Stimulated activated naive CD8-positive, alpha-beta T cell treated with anti-CD3 and anti-CD28 coated beads, Interleukin-15, Interleukin-2, amounts not matched to agents 100 ng/mL and 50 ng/mL, for 24 hours (primary cell): Measurements from ENCODE around the gene SLC66A1.
"Not testable (repeated sequence)": the region's sequence is repeated elsewhere in the genome, so short reads cannot be mapped to it uniquely, and the experiment has no call there.

Experiments
- H3K27ac Mint-ChIP-seq: one replicate; pipeline ENCODE4 v1.8.0; 2021; ENCODE audit warnings: mild to moderate bottlenecking, mixed read lengths
- H3K27me3 Mint-ChIP-seq: one replicate; pipeline ENCODE4 v1.8.0; 2021; ENCODE audit warnings: mixed read lengths
- H3K36me3 Mint-ChIP-seq: one replicate; pipeline ENCODE4 v1.8.0; 2021; ENCODE audit warnings: low read depth, mixed read lengths
- H3K4me1 Mint-ChIP-seq: one replicate; pipeline ENCODE4 v1.8.0; 2021; ENCODE audit warnings: low read depth, mixed read lengths
- H3K4me3 Mint-ChIP-seq: one replicate; pipeline ENCODE4 v1.8.0; 2021; ENCODE audit warnings: mild to moderate bottlenecking, mixed read lengths
- H3K9me3 Mint-ChIP-seq: one replicate; pipeline ENCODE4 v1.8.0; 2021; ENCODE audit warnings: mixed read lengths

SLC66A1 gene

DNA sequence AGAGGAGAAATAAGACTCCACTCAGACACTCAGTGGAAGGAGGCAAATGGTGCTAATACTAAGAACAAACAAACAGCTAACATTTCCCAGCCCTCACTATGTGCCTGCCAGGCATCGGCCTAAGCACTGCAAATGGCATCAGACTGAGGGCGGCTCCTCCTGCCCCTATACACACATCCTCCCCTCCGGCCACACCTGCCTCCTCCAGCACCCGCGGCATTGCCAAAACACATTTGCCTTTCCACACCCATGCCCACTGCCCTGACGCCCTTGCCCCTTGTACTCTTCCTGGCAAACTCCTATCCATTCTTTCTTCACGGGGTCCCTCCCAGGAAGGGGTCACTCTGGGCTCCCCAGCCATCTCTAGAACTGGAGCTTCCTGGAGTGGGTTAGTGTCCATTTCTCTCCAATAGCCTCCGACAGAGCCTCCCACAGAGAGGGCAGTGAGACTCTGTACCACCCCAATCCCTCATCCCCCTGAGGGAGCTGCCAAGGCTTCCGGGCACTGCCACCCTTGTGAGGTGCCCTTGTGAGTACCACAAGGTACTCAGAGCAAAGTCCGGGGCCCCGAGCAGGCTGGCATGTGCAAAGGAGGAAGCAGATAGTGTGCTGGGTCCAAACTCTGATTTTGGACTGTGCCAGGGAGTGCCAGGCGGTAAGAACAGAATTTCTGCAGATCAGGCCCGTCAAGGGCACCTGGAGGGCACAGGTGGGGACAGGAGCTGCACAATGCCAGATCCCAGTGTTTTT is 24.5 kb upstream of the SLC66A1 start:
- Mint-ChIP-seq H3K4me3 (no peak overlapping the region), H3K9me3 (no peaks in the 10 kb centered on the region), H3K36me3 (no peaks in the 10 kb centered on the region), H3K27ac (no peak overlapping the region), H3K4me1 (peaks cover 8% of the 10 kb centered on the region), H3K27me3 (peaks cover 19% of the 10 kb centered on the region)

DNA sequence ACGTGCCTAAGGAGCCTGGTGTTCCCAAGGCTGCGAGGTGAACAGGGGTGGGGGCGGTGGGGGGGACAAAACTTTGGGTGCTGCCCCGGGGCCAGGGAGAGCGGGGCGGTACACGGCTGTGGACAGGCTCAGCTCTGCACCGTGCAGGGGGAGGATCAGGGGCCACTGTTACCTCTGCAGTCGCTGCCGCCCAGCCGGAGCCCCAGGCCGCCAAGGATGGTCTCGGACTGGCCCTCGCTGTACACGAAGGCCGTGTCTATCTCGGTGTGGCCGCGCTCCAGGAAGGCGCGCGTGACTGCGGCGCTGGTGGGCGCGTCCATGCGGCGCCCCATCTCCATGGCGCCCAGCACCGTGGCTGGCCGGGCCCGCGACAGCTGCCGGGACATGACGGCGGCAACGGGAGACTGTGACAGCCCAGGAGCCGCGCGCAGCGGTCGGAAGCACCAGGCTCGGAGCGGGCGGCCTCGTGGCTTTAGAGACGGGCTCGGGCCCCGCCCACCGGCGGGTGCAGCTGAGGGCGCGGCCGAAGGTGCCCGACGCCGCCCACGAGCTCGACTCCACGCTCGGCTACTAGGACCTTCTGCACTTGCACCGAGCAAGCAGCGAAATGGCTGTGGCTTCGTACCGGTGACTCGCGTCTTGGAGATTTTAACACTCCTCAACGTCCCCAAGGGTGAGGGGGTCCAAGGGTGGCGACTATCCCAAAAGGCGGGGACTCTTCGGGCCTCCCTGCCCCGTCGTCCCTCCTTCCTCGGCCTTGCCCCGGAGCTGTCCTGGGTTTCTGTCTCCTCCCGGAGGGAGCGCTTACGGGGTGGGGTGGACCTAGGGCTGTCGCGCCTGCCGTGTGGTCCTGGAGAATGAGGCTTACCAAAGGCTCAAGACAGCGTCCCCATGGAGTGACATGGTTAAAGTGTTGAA is 23.5 kb upstream of the SLC66A1 start, which contains the start of gene AKR7A3:
Gene AKR7A3, minus strand, starts transcription at position 447 of the 918 bp plus-strand sequence. Its CDS starts 61 bp downstream, at position 386.
- H3K36me3 Mint-ChIP-seq, H3K27ac Mint-ChIP-seq, H3K9me3 Mint-ChIP-seq, H3K4me1 Mint-ChIP-seq: not testable (repeated sequence)
- Mint-ChIP-seq H3K4me3 (peak within 1 kb of the TSS; percentile 54), H3K27me3 (peaks cover 19% of the 10 kb centered on the region)

DNA sequence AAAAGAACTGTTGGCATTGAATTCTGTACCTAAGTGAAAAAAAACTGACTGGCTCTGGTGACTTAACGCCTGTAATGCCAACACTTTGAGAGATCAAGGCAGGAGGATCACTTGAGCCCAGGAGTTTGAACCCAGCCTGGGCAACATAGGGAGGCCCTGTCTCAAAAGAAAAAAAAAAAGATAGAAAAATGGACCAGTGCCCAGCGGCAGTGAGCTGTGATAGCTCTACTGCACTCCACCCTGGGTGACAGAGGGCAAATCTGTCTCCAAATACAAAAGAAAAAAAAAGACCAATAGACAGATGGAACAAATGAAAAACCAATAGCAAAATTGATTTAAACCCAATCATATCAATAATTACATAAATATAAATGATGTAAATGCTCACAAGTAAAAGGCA is 22.9 kb upstream of the SLC66A1 start:
- peaks cover 19% of the 10 kb centered on the region for H3K27me3 Mint-ChIP-seq
- peaks cover 3% of the 10 kb centered on the region for H3K9me3 Mint-ChIP-seq
- H3K4me3 Mint-ChIP-seq: peak overlapping the region; percentile 54
- peaks cover 8% of the 10 kb centered on the region for H3K4me1 Mint-ChIP-seq
- no peak overlapping the region for H3K27ac Mint-ChIP-seq
- H3K36me3 Mint-ChIP-seq: peaks cover 3% of the 10 kb centered on the region

DNA sequence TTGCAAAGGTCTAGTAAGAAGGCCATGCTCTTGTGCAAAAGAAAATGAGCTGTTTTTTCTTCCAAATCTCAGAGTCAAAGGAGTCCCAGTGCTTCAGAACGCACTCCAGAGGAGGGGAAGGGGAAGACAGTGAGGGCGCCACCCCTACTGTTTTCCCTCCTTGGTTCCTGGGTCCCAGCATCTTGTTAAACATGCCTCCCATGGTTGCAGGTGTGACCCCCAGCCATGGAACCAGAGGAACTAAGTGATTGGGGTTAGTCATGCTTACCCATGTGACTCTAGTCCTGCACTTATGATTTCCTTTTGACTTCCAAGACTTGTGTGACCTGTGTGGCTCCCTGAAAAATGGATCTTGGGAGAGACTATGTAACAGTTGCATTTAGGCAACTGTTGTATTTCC is 17.5 kb upstream of the SLC66A1 start:
- H3K4me3 Mint-ChIP-seq: no peak overlapping the region
- no peaks in the 10 kb centered on the region for H3K4me1 Mint-ChIP-seq
- H3K27ac Mint-ChIP-seq: no peak overlapping the region
- H3K9me3 Mint-ChIP-seq: peaks cover 17% of the 10 kb centered on the region
- peaks cover 5% of the 10 kb centered on the region for H3K27me3 Mint-ChIP-seq
- peaks cover 25% of the 10 kb centered on the region for H3K36me3 Mint-ChIP-seq

DNA sequence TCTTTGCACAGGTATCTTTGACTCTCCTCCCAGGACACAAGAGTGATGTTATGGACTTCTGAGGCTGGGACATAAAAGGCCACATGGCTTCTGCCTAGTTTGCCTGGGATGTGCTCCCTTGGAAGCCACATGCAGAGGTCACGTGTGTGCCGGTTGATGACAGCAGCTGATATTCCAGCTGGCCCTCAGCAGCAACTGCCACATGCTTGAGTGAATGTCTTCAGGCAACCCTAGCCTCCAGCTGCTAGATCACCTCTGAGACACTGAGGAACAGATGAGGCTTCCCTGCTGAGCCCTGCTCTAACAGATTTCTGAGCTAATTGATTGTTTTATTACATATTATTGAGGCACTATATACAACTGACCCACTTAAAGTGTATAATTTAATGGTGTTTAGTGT is 11.9 kb upstream of the SLC66A1 start:
- Mint-ChIP-seq H3K27ac (no peak overlapping the region), H3K27me3 (no peaks in the 10 kb centered on the region), H3K36me3 (peaks cover 38% of the 10 kb centered on the region), H3K9me3 (peaks cover 7% of the 10 kb centered on the region), H3K4me1 (no peaks in the 10 kb centered on the region), H3K4me3 (no peak overlapping the region)

GRCh38 chr1:19304081-19304480 is 8.0 kb upstream of the SLC66A1 start:
- H3K27ac Mint-ChIP-seq, H3K4me3 Mint-ChIP-seq, H3K9me3 Mint-ChIP-seq, H3K27me3 Mint-ChIP-seq, H3K4me1 Mint-ChIP-seq: not testable (repeated sequence)
- peaks cover 38% of the 10 kb centered on the region for H3K36me3 Mint-ChIP-seq

GRCh38 chr1:19305880-19306279 is 6.2 kb upstream of the SLC66A1 start:
- H3K27me3 Mint-ChIP-seq: no peaks in the 10 kb centered on the region
- H3K36me3 Mint-ChIP-seq: peaks cover 38% of the 10 kb centered on the region
- H3K4me1 Mint-ChIP-seq: peaks cover 10% of the 10 kb centered on the region
- H3K27ac Mint-ChIP-seq: no peak overlapping the region
- no peak overlapping the region for H3K4me3 Mint-ChIP-seq
- H3K9me3 Mint-ChIP-seq: no peaks in the 10 kb centered on the region

DNA sequence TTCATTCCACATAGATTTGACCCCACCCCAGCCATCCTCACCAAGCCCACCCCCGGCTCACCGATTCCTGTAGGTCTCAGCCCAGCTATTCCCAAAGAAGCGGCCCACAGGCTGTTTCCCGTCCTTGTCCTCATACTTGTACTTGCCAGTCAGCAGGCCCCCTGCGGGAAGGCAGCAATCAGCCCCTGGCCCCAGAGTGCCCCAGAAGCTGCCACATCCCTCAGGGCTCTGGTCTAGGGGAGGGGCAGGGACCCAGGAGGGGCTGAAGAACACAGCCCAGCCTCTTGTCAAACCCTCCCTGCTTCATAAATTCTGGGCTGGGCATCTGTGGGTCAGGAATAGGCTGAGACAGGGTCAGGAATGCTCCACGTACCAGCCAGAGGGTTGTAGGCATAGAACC is 5.2 kb upstream of the SLC66A1 start:
- no peaks in the 10 kb centered on the region for H3K9me3 Mint-ChIP-seq
- peaks cover 15% of the 10 kb centered on the region for H3K4me1 Mint-ChIP-seq
- peaks cover 38% of the 10 kb centered on the region for H3K36me3 Mint-ChIP-seq
- no peaks in the 10 kb centered on the region for H3K27me3 Mint-ChIP-seq
- no peak overlapping the region for H3K4me3 Mint-ChIP-seq
- no peak overlapping the region for H3K27ac Mint-ChIP-seq

GRCh38 chr1:19307794-19308508 is 4.2 kb upstream of the SLC66A1 start:
- Mint-ChIP-seq H3K4me1 (peaks cover 19% of the 10 kb centered on the region), H3K27ac (no peak overlapping the region), H3K27me3 (no peaks in the 10 kb centered on the region), H3K4me3 (no peak overlapping the region), H3K36me3 (peaks cover 32% of the 10 kb centered on the region), H3K9me3 (no peaks in the 10 kb centered on the region)

DNA sequence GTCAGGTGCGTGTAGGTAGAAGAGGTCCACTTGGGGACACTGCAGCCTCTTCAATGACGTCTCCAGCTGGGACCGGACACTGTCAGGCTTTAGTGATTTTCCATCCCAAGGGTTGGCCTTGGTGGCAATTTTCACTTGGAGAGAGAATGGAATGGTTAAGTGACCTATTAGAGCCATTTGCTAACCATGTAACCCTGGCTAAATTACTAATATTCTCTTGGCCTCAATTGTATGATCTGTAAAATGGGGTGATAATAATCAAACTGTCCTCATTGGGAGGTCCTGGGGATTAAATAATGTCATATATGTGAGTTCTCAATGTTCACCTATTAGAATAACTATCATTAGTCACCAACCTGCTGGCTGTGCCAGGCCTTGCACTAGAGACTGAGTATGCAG is 3.6 kb upstream of the SLC66A1 start:
- Mint-ChIP-seq H3K9me3 (no peaks in the 10 kb centered on the region), H3K4me3 (no peak overlapping the region), H3K4me1 (peaks cover 25% of the 10 kb centered on the region), H3K36me3 (peaks cover 28% of the 10 kb centered on the region), H3K27me3 (no peaks in the 10 kb centered on the region), H3K27ac (no peak overlapping the region)

DNA sequence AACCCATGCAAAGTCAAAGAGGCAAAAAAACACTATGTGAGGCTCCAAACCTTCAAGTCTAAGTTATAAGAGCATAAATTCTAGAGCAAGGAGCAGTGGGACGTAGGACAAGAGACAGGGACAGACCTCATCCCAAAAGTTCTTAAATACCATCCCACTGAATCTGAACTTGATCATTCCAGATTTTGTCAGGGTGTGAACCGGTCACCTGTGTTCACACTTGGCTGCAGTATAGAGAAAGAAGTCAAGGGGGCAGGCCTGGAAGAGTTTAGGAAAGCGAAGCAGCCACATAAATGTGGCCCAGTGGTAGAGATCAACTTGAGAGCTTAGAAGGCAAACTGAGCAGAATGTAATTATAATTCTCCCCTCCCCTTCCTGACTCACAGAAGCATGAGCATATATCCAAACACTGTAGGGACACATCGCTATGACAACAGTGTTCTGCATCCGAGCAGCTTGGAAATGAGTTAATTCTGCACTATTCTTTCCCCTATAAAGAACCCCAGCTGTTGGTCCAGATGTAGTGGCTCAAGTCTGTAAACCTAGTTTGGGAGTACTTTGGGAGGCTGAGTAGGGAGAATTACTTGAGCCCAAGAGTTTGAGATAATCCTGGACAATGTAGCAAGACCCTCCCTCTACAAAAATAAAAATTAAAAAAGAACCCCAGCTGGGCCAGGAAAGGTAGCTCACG is 2.9 kb upstream of the SLC66A1 start:
- Mint-ChIP-seq H3K27me3 (no peaks in the 10 kb centered on the region), H3K36me3 (peaks cover 22% of the 10 kb centered on the region), H3K27ac (no peak overlapping the region), H3K4me3 (no peak overlapping the region), H3K4me1 (peaks cover 28% of the 10 kb centered on the region), H3K9me3 (no peaks in the 10 kb centered on the region)

DNA sequence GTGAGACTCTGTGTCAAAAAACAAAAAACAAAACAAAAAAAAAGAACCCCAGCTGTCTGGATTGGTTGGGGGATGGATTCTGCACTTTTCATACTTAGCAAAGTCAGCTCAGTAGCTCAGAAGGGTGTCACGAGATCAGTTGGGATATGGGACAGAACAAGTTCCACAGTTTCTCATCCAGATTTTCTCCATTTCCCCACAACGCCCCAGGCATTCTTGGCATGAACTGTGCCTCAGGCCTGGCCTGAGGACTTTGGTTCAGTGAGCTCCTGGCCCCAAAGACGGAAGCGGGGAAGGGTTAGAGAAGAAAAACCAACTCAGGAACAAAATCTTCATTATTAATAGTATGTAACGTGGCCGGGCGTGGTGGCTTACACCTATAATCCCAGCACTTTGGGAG is 2.1 kb upstream of the SLC66A1 start:
- no peak overlapping the region for H3K27ac Mint-ChIP-seq
- no peaks in the 10 kb centered on the region for H3K9me3 Mint-ChIP-seq
- peaks cover 36% of the 10 kb centered on the region for H3K4me1 Mint-ChIP-seq
- H3K36me3 Mint-ChIP-seq: peaks cover 14% of the 10 kb centered on the region
- no peak overlapping the region for H3K4me3 Mint-ChIP-seq
- H3K27me3 Mint-ChIP-seq: no peaks in the 10 kb centered on the region

DNA sequence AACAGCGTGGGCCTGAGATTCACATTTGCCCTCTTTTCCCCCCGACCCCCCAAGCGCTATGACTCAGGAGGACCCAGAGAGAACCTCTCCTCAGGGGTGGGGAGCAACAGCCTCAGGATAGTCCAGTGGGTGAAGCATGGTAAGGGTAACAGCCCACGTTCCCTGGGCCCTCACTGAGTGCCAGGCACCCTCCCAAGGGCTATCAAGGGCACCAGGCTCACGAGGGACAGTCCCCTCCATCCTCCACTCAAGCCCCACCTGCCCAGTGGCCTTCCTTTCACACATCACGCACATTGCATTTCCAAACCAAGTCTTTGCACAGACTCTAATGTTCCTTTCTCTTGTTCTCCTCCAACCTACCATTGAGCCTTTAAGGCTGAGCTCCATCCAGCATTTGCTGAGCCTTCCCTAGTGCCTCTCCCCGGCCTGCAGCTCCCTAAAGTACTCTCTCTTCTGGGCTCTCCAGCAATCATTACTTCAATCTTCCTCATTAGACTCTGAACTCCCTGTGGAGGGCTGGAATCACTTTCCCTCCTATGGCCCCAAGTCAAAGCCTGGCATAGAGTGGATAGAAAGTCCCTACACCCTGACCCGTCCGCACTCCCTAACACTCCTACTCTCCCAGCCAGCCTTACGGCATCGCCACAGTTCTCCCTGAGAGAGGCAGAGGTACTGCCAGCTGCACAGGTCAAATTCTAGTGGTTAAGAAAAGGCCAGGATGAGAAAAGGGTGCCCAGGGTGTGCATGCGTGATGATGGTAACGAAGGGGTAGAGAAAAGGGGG is 1.2 kb upstream of the SLC66A1 start:
- H3K36me3 Mint-ChIP-seq: peaks cover 6% of the 10 kb centered on the region
- H3K27ac Mint-ChIP-seq: peak overlapping the region; percentile 42
- peak overlapping the region; percentile 82 for H3K4me3 Mint-ChIP-seq
- H3K4me1 Mint-ChIP-seq: peaks cover 45% of the 10 kb centered on the region
- no peaks in the 10 kb centered on the region for H3K27me3 Mint-ChIP-seq
- no peaks in the 10 kb centered on the region for H3K9me3 Mint-ChIP-seq

DNA sequence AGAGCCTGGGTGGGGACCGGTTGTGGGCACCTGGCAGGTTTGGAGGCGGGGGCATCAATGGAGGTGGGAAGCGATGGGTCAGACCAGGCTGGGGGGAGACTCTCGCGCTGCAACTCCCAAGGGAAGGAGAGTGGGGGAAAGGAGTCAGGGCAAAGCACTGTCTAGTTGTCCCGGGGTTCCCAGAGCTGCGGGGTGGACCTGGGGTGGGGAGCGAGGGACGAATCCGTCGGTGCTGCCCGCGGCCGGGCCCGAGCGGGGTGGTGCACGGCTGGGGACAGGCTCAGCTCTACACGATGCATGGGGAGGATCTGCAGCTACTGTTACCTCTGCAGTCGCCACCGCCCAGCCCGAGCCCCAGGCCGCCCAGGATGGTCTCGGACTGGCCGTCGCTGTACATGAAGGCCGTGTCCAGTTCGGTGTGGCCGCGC is 609 bp upstream of the SLC66A1 start:
- no peaks in the 10 kb centered on the region for H3K27me3 Mint-ChIP-seq
- H3K4me3 Mint-ChIP-seq: peak overlapping the region; percentile 82
- peaks cover 6% of the 10 kb centered on the region for H3K36me3 Mint-ChIP-seq
- no peaks in the 10 kb centered on the region for H3K9me3 Mint-ChIP-seq
- peak overlapping the region; percentile 42 for H3K27ac Mint-ChIP-seq
- peaks cover 51% of the 10 kb centered on the region for H3K4me1 Mint-ChIP-seq
